D341Med (cell line): ENCODE measurements around the gene MARCHF2.
"Not testable (repeated sequence)": the region's sequence is repeated elsewhere in the genome, so short reads cannot be mapped to it uniquely, and the experiment has no call there.

Experiments
- DNase-seq: peaks from one replicate; pipeline ENCODE4 v3.0.0; 2012; ENCODE audit warnings: low spot score

MARCHF2 gene

GRCh38 chr19:8410718-8411117, 2.4 kb upstream of the MARCHF2 start:
- DNase-seq, result not testable (repeated sequence)

- no peak for DNase-seq
These were observed 507 bp downstream of the MARCHF2 start for GRCh38 chr19:8413629-8413995.

GRCh38 chr19:8416796-8417195, 3.7 kb downstream of the MARCHF2 start:
- DNase-seq, result no peak

GRCh38 chr19:8421484-8422461, 8.7 kb downstream of the MARCHF2 start:
- DNase-seq, result no peak

GRCh38 chr19:8423817-8424223, 10.7 kb downstream of the MARCHF2 start:
- DNase-seq, result no peak

- DNase-seq, result not testable (repeated sequence)
These were observed 12.2 kb downstream of the MARCHF2 start for GRCh38 chr19:8425331-8425730.

- DNase-seq, result no peak
These were observed 13.2 kb downstream of the MARCHF2 start for GRCh38 chr19:8426283-8426682.

GRCh38 chr19:8429044-8429443, 15.9 kb downstream of the MARCHF2 start:
- DNase-seq, result no peak

- no peak for DNase-seq
These were observed 16.7 kb downstream of the MARCHF2 start for GRCh38 chr19:8429826-8430225.

- DNase-seq, result no peak
These were observed 17.5 kb downstream of the MARCHF2 start for GRCh38 chr19:8430650-8431049.

- no peak for DNase-seq
These were observed 25.1 kb downstream of the MARCHF2 start for GRCh38 chr19:8438236-8438635.

GRCh38 chr19:8441725-8442544, 28.8 kb downstream of the MARCHF2 start:
- no peak for DNase-seq

GRCh38 chr19:8444140-8444676, 31.1 kb downstream of the MARCHF2 start:
- not testable (repeated sequence) for DNase-seq

- peak; percentile 100 for DNase-seq
These were observed 31.8 kb downstream of the MARCHF2 start, which contains the start of gene HNRNPM for GRCh38 chr19:8444677-8445487. Gene HNRNPM, plus strand, starts transcription at chr19:8444975. Its CDS starts 24 bp downstream, at chr19:8444999.

GRCh38 chr19:8445488-8446001, 32.4 kb downstream of the MARCHF2 start:
- peak; percentile 72 for DNase-seq

- no peak for DNase-seq
These were observed 33.1 kb downstream of the MARCHF2 start for GRCh38 chr19:8446061-8446709.

GRCh38 chr19:8449830-8450229, 36.7 kb downstream of the MARCHF2 start:
- DNase-seq, result no peak

- DNase-seq, result no peak
These were observed 38.3 kb downstream of the MARCHF2 start for GRCh38 chr19:8451377-8451776.

GRCh38 chr19:8451885-8452284, 38.8 kb downstream of the MARCHF2 start:
- peak; percentile 66 for DNase-seq

GRCh38 chr19:8452446-8453123, 39.5 kb downstream of the MARCHF2 start:
- DNase-seq, result no peak
